PC-9 (cell line): ENCODE results near the gene HABP4. TPM values are rescaled to one million over a fixed set of nuclear protein-coding genes. Genes with fewer than 3 reads are reported as not detected.

ENCODE experiments used
- Bru-seq: library from RNA; stranded (reverse); fragments of 400-500 nt; gene quantifications from one replicate; lab custom pipeline; 2021; lab: Mats Ljungman, UMichigan
- BruChase-seq, 2 experiments: library from RNA; stranded (reverse); fragments of 400-500 nt; gene quantifications; one replicate each; lab custom pipeline; 2021; lab: Mats Ljungman, UMichigan
- BruUV-seq: library from RNA; stranded (reverse); fragments of 400-500 nt; replicated peaks from 2 replicates; lab custom pipeline; 2021; lab: Mats Ljungman, UMichigan
- CTCF ChIA-PET: fragments of 300-600 bp; sonication (Branson Sonifier 250); formaldehyde crosslinking; loops from one replicate; lab custom pipeline; 2022; ENCODE audit warnings: antibody characterized with exemption; lab: Charles Lee
- POLR2A ChIA-PET: fragments of 300-600 bp; sonication (Branson Sonifier 250); formaldehyde crosslinking; loops from one replicate; lab custom pipeline; 2022; ENCODE audit warnings: antibody characterized with exemption; ENCODE audit not compliant: unreplicated experiment; lab: Charles Lee
- DNase-seq, 2 experiments: peaks; one replicate each; pipeline versions ENCODE4 v3.0.0 to v3.0.0-alpha.2; 2015 to 2022; ENCODE audit warnings: mixed read lengths in 1 of 2
- H2AFZ ChIP-seq: fragments of 200-600 bp; sonication (generic); 2 replicates; pipeline ENCODE4 v1.8.1; 2017; ENCODE audit warnings: antibody characterized with exemption
- H3F3A ChIP-seq: fragments of 200-600 bp; sonication (generic); 2 replicates; pipeline ENCODE4 v1.8.1; 2017; ENCODE audit warnings: antibody characterized with exemption, mild to moderate bottlenecking, low read depth; ENCODE audit not compliant: insufficient read depth
- H3K27ac ChIP-seq: fragments of 200-600 bp; sonication (generic); 2 replicates; pipeline ENCODE4 v1.6.1; 2016; ENCODE audit warnings: mixed run types
- H3K27me3 ChIP-seq: fragments of 200-600 bp; sonication (generic); 2 replicates; pipeline ENCODE4 v1.6.1; 2016; ENCODE audit warnings: low read depth, mixed run types; ENCODE audit not compliant: insufficient read depth
- H3K36me3 ChIP-seq: fragments of 200-600 bp; sonication (generic); 2 replicates; pipeline ENCODE4 v1.6.1; 2016; ENCODE audit warnings: low read depth, mixed run types
- H3K4me1 ChIP-seq: fragments of 200-600 bp; sonication (generic); replicated peaks from 2 replicates; pipeline ENCODE4 v1.6.1; 2016; ENCODE audit warnings: mixed run types; ENCODE audit not compliant: insufficient read depth
- H3K4me2 ChIP-seq: fragments of 200-600 bp; sonication (generic); 2 replicates; pipeline ENCODE4 v1.6.1; 2017; ENCODE audit warnings: mixed run types
- H3K4me3 ChIP-seq: fragments of 200-600 bp; sonication (generic); 2 replicates; pipeline ENCODE4 v1.6.1; 2016; ENCODE audit warnings: mixed run types
- H3K79me2 ChIP-seq: fragments of 200-600 bp; sonication (generic); 2 replicates; pipeline ENCODE4 v1.6.1; 2017; ENCODE audit warnings: low read depth, mixed run types
- H3K9me2 ChIP-seq: fragments of 200-600 bp; sonication (generic); 2 replicates; pipeline ENCODE4 v1.8.1; 2017; ENCODE audit warnings: mild to moderate bottlenecking; ENCODE audit not compliant: insufficient read depth
- H3K9me3 ChIP-seq: fragments of 200-600 bp; sonication (generic); 2 replicates; pipeline ENCODE4 v1.8.1; 2016; ENCODE audit warnings: low read depth; ENCODE audit not compliant: insufficient read depth
- H4K20me1 ChIP-seq: fragments of 200-600 bp; sonication (generic); 2 replicates; pipeline ENCODE4 v1.8.1; 2017; ENCODE audit not compliant: insufficient read depth
- CTCF ChIP-seq: fragments of 200-600 bp; sonication (generic); conservative IDR thresholded peaks from 2 replicates; pipeline ENCODE4 v1.6.1; 2017; ENCODE audit warnings: mixed run types, antibody characterized with exemption, mild to moderate bottlenecking, moderate library complexity
- EZH2 ChIP-seq: fragments of 200-600 bp; sonication (generic); IDR thresholded peaks from 2 replicates; pipeline ENCODE4 v1.8.0; 2017; ENCODE audit warnings: antibody characterized with exemption, low read depth
- intact Hi-C: fragments of 100-400 bp; cut with micrococcal nuclease; formaldehyde crosslinking; loops from one replicate; pipeline ENCODE4 v1.10.0; 2022; ENCODE audit not compliant: unreplicated experiment
- long read RNA-seq: library from polyadenylated mRNA; stranded (forward); transcript quantifications from one replicate; pipeline ENCODE4 v2.0.0, GENCODE V29; 2022
- total RNA-seq: library from RNA; stranded (reverse); gene quantifications from 2 replicates; pipeline ENCODE4 v1.2.3, GENCODE V29; 2021

Gene HABP4
- total RNA-seq: 8.1 and 11.0 TPM in 2 replicates
- percentile 58 among the genes with signal in this experiment for Bru-seq, nascent RNA
- percentile 66 among the genes with signal in this experiment for BruChase-seq, experiment 1, labeled RNA remaining after a 2-hour chase
- percentile 60 among the genes with signal in this experiment for BruChase-seq, experiment 2, labeled RNA remaining after a 6-hour chase
- long read RNA-seq, transcript HABP4-201 (8 exons, 2,615 nt): major isoform, 35 of 47 reads
- long read RNA-seq, partial matches to known transcripts: 2 of 47 reads
- long read RNA-seq, other reads (novel, unspliced or antisense): 9 of 47 reads

DNA sequence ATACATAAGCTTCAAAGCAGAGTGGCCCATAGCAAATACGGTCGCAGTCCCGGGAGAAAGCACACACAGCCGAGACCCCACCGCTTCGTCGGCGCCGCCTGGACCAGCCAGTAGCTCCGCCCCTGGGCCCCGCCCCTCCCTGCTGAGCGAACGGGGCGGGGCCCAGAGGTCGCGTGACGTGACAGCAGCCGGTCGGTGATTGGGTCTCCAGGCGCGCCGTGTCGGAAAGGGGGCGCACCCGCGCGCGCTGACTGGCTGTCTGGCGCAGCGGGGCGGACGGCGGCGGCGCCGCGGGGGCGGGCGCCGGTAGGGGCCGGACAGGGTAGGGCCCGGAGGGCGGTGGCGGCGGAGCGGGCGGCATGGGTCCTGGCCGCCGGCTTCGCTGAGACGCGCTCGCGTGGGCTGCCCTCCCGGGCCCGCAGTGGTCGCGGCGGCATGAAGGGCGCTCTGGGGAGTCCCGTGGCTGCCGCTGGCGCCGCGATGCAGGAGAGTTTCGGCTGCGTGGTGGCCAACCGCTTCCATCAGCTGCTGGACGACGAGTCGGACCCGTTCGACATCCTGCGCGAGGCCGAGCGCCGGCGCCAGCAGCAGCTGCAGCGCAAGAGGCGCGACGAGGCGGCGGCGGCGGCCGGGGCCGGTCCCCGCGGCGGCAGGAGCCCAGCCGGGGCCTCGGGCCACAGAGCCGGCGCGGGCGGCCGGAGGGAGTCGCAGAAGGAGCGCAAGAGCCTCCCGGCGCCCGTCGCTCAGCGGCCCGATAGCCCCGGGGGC lies at the start of gene HABP4:
TSS of gene HABP4 (plus strand) at position 325 of the 768 bp plus-strand sequence. CDS start at position 436, 111 bp downstream.
- no peak within 1 kb of the TSS for H3K27ac ChIP-seq
- no peaks in the 10 kb centered on the region for H3K79me2 ChIP-seq
- peak within 1 kb of the TSS; percentile 65 for H3K4me3 ChIP-seq
- H3K4me2 ChIP-seq: peak within 1 kb of the TSS; percentile 86
- no peaks in the 10 kb centered on the region for H3K27me3 ChIP-seq
- H3F3A ChIP-seq: no peaks in the 10 kb centered on the region
- CTCF ChIA-PET: interaction anchor here (0.5 kb wide), 2 partner anchors 208 to 233 kb away, joined by 3 to 5 read pairs; no protein-coding TSS in a partner anchor
- peak within 1 kb of the TSS; percentile 82 for H2AFZ ChIP-seq
- H3K9me2 ChIP-seq: no peaks in the 10 kb centered on the region
- no peaks in the 10 kb centered on the region for H4K20me1 ChIP-seq
- intact Hi-C loops: loop anchor here (2.0 to 10.0 kb wide), 5 partner anchors 29 to 405 kb away; partner anchors contain the start of genes PRXL2C, ZNF510 and ZNF782
- peak; percentile 74 to 97 for DNase-seq
- no peaks in the 10 kb centered on the region for H3K9me3 ChIP-seq
- H3K4me1 ChIP-seq: peaks cover 9% of the 10 kb centered on the region
- no TSS peak for BruUV-seq
- TF ChIP-seq EZH2 (no peak), CTCF (no peak)
- POLR2A ChIA-PET: interaction anchor here (0.5 to 1.1 kb wide), 6 partner anchors 31 to 1035 kb away, joined by 3 to 10 read pairs (median 3); no protein-coding TSS in a partner anchor
- no peaks in the 10 kb centered on the region for H3K36me3 ChIP-seq

DNA sequence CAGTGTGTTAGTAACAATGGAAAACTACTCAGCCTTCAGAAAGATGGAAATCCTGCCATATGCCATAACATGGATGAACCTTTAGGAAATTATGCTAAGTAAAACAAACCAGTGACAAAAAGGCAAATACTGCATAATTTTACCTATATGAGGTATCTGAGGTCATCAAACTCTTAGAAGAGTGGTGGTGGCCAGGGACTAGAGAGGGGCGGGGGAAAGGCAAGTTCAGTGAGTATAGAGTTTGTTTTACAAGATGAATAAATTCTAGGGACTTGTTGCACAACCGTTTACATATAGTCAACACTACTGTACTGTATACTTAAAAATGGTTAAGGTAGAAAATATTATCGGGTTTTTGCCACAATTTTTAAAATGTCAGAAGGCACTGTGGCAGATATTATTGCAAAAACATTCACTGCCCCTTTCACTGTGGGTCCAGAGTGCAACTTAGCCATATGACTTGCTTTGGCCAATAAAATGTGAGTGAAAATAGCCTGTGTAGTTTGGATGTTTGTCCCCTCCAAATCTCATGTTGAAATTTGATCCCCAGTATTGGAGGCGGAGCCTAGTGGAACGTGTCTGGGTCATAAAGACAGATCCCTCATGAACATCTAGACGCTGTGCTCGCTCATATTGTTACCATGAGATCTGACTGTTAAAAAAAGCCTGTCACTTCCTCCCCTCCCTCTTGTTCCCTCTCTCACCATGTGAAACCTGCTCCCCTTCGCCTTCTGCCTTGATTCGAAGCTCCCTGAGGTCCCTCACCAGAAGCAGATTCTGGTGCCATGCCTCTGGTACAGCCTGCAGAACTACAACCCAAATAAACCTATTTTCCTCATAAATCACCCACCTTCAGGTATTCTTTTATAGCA lies 41.3 kb upstream of the HABP4 start:
- no TSS peak for BruUV-seq
- Histone ChIP-seq H3K4me1 (no peaks in the 10 kb centered on the region), H3F3A (peaks cover 14% of the 10 kb centered on the region; the same call in 1 of the 2 replicates), H3K27ac (no peak overlapping the region), H3K9me2 (no peaks in the 10 kb centered on the region), H2AFZ (no peak overlapping the region), H3K4me2 (no peak overlapping the region), H4K20me1 (no peaks in the 10 kb centered on the region; the same call in 1 of the 2 replicates), H3K9me3 (no peaks in the 10 kb centered on the region), H3K27me3 (no peaks in the 10 kb centered on the region), H3K4me3 (no peak overlapping the region), H3K79me2 (peaks cover 74% of the 10 kb centered on the region), H3K36me3 (no peaks in the 10 kb centered on the region)
- TF ChIP-seq CTCF (no peak), EZH2 (no peak)
- ChIA-PET POLR2A (no interaction called here), CTCF (no interaction called here)
- DNase-seq: no peak
- intact Hi-C loops: no loop called here
